T-helper 17 cell (primary cell): ENCODE measurements around the gene SEL1L2. TPM values are rescaled to one million over a fixed set of nuclear protein-coding genes. Genes with fewer than 3 reads are reported as not detected.

ENCODE experiments used
- ATAC-seq: fragments of 150-1000 bp; cut with Tn5 transposase; 2 replicates; pipeline ENCODE4 v1.10.0; 2021; ENCODE audit warnings: mild to moderate bottlenecking, moderate library complexity
- DNase-seq, 3 donors: peaks; one replicate each; pipeline versions ENCODE4 v3.0.0 to v3.0.0-alpha.2; 2020 to 2021
- H3K9me3 ChIP-seq: one replicate; pipeline ENCODE4 v1.7.0; 2013; ENCODE audit warnings: low read length, mild to moderate bottlenecking; ENCODE audit not compliant: control insufficient read depth, poor library complexity, severe bottlenecking
- H3K27ac Mint-ChIP-seq: one replicate; pipeline ENCODE4 v1.8.0; 2022; ENCODE audit warnings: mild to moderate bottlenecking, moderate library complexity, mixed read lengths
- H3K27me3 Mint-ChIP-seq: one replicate; pipeline ENCODE4 v1.8.0; 2022; ENCODE audit warnings: mixed read lengths
- H3K36me3 Mint-ChIP-seq: one replicate; pipeline ENCODE4 v1.8.0; 2022; ENCODE audit warnings: low read depth, mixed read lengths
- H3K4me1 Mint-ChIP-seq: one replicate; pipeline ENCODE4 v1.8.0; 2022; ENCODE audit warnings: mild to moderate bottlenecking, mixed read lengths
- H3K4me3 Mint-ChIP-seq: one replicate; pipeline ENCODE4 v1.8.0; 2022; ENCODE audit warnings: mild to moderate bottlenecking, moderate library complexity, mixed read lengths
- total RNA-seq, 4 donors: library from RNA in 2 of 4; stranded (reverse) in 2 of 4; gene quantifications; one replicate each; pipeline ENCODE4 v1.2.3 and lab custom pipeline; 2022 to 2026

The SEL1L2 gene
- total RNA-seq, 2 donors from 2014 or later = not detected

GRCh38 chr20:13814672-13815071 lies 175.7 kb downstream of the SEL1L2 start:
- no peak for DNase-seq
- peaks cover 2% of the 10 kb centered on the region for H3K36me3 Mint-ChIP-seq
- ATAC-seq = no peak

DNA sequence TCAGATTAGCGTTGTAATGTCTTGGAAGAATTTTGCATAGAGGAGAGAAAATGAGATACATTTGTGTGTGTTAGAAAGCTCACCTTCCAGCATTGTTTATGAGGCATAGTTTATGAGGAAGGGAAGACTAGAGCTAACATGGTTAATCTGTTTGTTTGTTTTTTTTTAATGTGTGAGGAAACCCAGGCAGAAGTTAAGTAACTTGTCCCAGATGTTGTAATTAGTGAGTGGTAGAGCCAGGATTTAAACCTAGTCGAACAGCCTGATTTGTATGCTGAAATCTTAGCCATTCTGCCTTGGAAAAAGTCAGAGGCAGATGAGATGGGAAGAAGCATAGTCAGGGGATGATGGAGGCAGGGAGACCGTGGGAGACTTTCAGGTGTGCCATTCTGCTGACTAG lies 176.5 kb downstream of the SEL1L2 start:
- Mint-ChIP-seq H3K27ac (no peak overlapping the region), H3K36me3 (peaks cover 2% of the 10 kb centered on the region), H3K27me3 (no peaks in the 10 kb centered on the region), H3K4me1 (no peaks in the 10 kb centered on the region), H3K4me3 (no peak overlapping the region)
- no peaks in the 10 kb centered on the region for H3K9me3 ChIP-seq
- DNase-seq (no peak), ATAC-seq (no peak)

More at GRCh38 chr20:13814672-13815071, 175.7 kb downstream of the SEL1L2 start:
- Mint-ChIP-seq H3K27me3 (no peaks in the 10 kb centered on the region), H3K4me3 (no peak overlapping the region), H3K27ac (no peak overlapping the region), H3K4me1 (no peaks in the 10 kb centered on the region)
- no peaks in the 10 kb centered on the region for H3K9me3 ChIP-seq

- no peaks in the 10 kb centered on the region for H3K4me1 Mint-ChIP-seq
- H3K36me3 Mint-ChIP-seq = no peaks in the 10 kb centered on the region
- no peaks in the 10 kb centered on the region for H3K9me3 ChIP-seq
- H3K27ac Mint-ChIP-seq = no peak overlapping the region
- ATAC-seq = no peak
- H3K4me3 Mint-ChIP-seq = no peak overlapping the region
- DNase-seq = no peak
- H3K27me3 Mint-ChIP-seq = no peaks in the 10 kb centered on the region
Measured at GRCh38 chr20:13810446-13810845, 180.0 kb downstream of the SEL1L2 start.

GRCh38 chr20:13809855-13810254 lies 180.6 kb downstream of the SEL1L2 start:
- DNase-seq = no peak
- H3K9me3 ChIP-seq = no peaks in the 10 kb centered on the region
- Mint-ChIP-seq H3K4me1 (no peaks in the 10 kb centered on the region), H3K27me3 (no peaks in the 10 kb centered on the region), H3K4me3 (no peak overlapping the region), H3K27ac (no peak overlapping the region), H3K36me3 (no peaks in the 10 kb centered on the region)
- ATAC-seq = no peak

GRCh38 chr20:13809373-13809772 lies 181.0 kb downstream of the SEL1L2 start:
- H3K4me3 Mint-ChIP-seq = no peak overlapping the region
- no peaks in the 10 kb centered on the region for H3K36me3 Mint-ChIP-seq

DNA sequence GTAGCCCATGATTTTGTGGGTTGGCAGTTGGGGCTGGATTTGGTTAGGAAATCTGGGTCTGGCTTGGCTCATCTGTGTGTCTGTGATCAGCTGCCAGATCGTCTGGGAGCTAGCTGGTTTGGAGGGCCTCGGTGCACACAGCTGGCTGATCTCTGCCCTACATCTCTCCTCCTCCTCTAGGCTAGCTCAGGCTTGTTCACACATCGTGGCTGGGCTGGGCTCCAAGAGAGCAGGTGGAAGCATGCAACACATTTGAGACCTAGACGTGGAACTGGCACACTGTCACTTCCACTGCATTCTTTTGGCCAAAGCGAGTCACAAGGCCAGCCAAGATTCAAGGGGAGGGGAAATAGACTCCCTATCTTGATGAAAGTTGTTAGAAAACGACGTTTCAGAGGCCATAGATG lies 189.7 kb downstream of the SEL1L2 start:
- Mint-ChIP-seq H3K27ac (no peak overlapping the region), H3K4me1 (peaks cover 10% of the 10 kb centered on the region), H3K4me3 (no peak overlapping the region), H3K27me3 (no peaks in the 10 kb centered on the region), H3K36me3 (peaks cover 10% of the 10 kb centered on the region)
- no peaks in the 10 kb centered on the region for H3K9me3 ChIP-seq
- DNase-seq (no peak), ATAC-seq (no peak)

More at GRCh38 chr20:13809373-13809772, 181.0 kb downstream of the SEL1L2 start:
- H3K27me3 Mint-ChIP-seq = no peaks in the 10 kb centered on the region
- no peak for DNase-seq
- ATAC-seq = no peak
- no peak overlapping the region for H3K27ac Mint-ChIP-seq
- no peaks in the 10 kb centered on the region for H3K9me3 ChIP-seq
- H3K4me1 Mint-ChIP-seq = no peaks in the 10 kb centered on the region

- ATAC-seq = no peak
- Mint-ChIP-seq H3K36me3 (peaks cover 10% of the 10 kb centered on the region), H3K27ac (peak overlapping the region; percentile 86), H3K4me1 (peaks cover 10% of the 10 kb centered on the region), H3K27me3 (no peaks in the 10 kb centered on the region), H3K4me3 (no peak overlapping the region)
- DNase-seq = no peak
- no peaks in the 10 kb centered on the region for H3K9me3 ChIP-seq
Measured at GRCh38 chr20:13799974-13800373, 190.4 kb downstream of the SEL1L2 start.

Other genes starting within 250 kb of the SEL1L2 start
- gene ESF1, start 205.7 kb downstream of the SEL1L2 start, total RNA-seq = 1 to 10 TPM; 8.3 to 9.6 TPM
- gene NDUFAF5, start 205.6 kb downstream of the SEL1L2 start, total RNA-seq = 10 to 100 TPM; 30.9 to 55.4 TPM
- gene MACROD2, start 4.9 kb upstream of the SEL1L2 start, total RNA-seq = under 1 TPM in 1 of 2 donors, not detected in 1; 0.85 TPM